HepG2 (cell line): ENCODE measurements around the gene CALN1.

Experiments used
- CBX1 ChIP-seq: IDR thresholded peaks from one replicate; pipeline ENCODE4 v1.6.1; 2016; ENCODE audit warnings: antibody characterized with exemption, low read depth
- EP300 ChIP-seq, 3 experiments: sonication (generic) in 1 of 3; formaldehyde crosslinking in 1 of 3; IDR thresholded peaks; 2 replicates each; pipeline versions ENCODE4 v1.5.1 to v1.6.1; 2011 to 2020; ENCODE audit warnings: low read depth in 2 of 3, low read length in 2 of 3, borderline replicate concordance in 1 of 3, improper control_type of control experiment in 1 of 3, mild to moderate bottlenecking in 1 of 3, missing genetic modification reagents in 1 of 3, moderate library complexity in 1 of 3
- HNRNPH1 ChIP-seq: fragments of 200-400 bp; formaldehyde crosslinking; optimal IDR thresholded peaks from 2 replicates; pipeline ENCODE3; 2017; ENCODE audit warnings: mild to moderate bottlenecking, low read depth, low read length
- JDP2 ChIP-seq: sonication (generic); formaldehyde crosslinking; IDR thresholded peaks from 2 replicates; pipeline ENCODE4 v1.8.1; 2022; ENCODE audit warnings: missing genetic modification reagents, borderline replicate concordance
- MED1 ChIP-seq: sonication (generic); formaldehyde crosslinking; IDR thresholded peaks from 2 replicates; pipeline ENCODE4 v1.4.0; 2020; ENCODE audit warnings: missing genetic modification reagents
- POLR2A ChIP-seq, 2 experiments: IDR thresholded peaks; 2 replicates each; pipeline ENCODE4 v1.6.1; 2011; ENCODE audit warnings: low read depth in 2 of 2, low read length in 2 of 2, mild to moderate bottlenecking in 1 of 2, moderate library complexity in 1 of 2; ENCODE audit not compliant: insufficient read depth in 1 of 2
- POLR2AphosphoS5 ChIP-seq: IDR thresholded peaks from 2 replicates; pipeline ENCODE4 v1.6.1; 2012; ENCODE audit warnings: low read depth, low read length
- SP1 ChIP-seq, 2 experiments: fragments of 450-650 bp in 1 of 2; sonication (generic) in 1 of 2; formaldehyde crosslinking in 1 of 2; IDR thresholded peaks; 2 replicates each; pipeline versions ENCODE4 v1.4.0 to v1.6.1; 2016 to 2020; ENCODE audit warnings: missing genetic modification reagents in 1 of 2
- ZNF251 ChIP-seq: sonication (generic); formaldehyde crosslinking; IDR thresholded peaks from 2 replicates; pipeline ENCODE4 v1.9.0; 2021; ENCODE audit warnings: mild to moderate bottlenecking, missing genetic modification reagents
- ZNF431 ChIP-seq: sonication (generic); formaldehyde crosslinking; IDR thresholded peaks from 2 replicates; pipeline ENCODE4 v1.9.0; 2022; ENCODE audit warnings: missing genetic modification reagents, low read depth, mild to moderate bottlenecking, borderline replicate concordance

DNA sequence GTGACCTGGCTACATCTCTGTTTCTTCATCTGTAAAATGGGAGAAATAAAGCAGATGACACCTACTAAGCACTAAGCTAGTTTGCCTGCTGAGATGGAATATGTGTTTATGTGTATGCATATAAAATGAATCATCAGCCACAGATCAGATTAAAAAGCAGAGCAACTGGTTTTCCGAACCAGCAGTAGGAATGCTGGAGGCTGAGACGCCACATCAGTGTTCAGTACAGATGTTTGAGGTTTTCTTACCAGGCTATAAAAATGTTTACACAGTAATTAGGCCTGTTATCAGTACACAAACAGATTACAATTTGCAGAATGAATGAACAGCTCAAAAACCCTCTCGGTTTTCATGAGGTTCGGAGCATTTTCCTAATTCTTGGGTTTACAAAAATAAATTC lies 85.8 kb downstream of the CALN1 start:
- no peak for TF ChIP-seq EP300 (IDR thresholded peaks at IDR 0.05; ENCODE audit: low read depth in 2 of 2, low read length in 2 of 2)
- TF ChIP-seq EP300 (CRISPR knock-in tag; IDR thresholded peaks at IDR 0.05; ENCODE audit: borderline replicate concordance) = no peak
- TF ChIP-seq HNRNPH1 = no peak
- TF ChIP-seq POLR2AphosphoS5 = no peak
- no peak for TF ChIP-seq SP1 (IDR thresholded peaks at IDR 0.05)
- no peak for TF ChIP-seq SP1 (CRISPR knock-in tag; IDR thresholded peaks at IDR 0.05)
- TF ChIP-seq CBX1 = no peak
- no peak for TF ChIP-seq MED1
- no peak for TF ChIP-seq ZNF431 (CRISPR knock-in tag)
- no peak for TF ChIP-seq ZNF251 (CRISPR knock-in tag)
- TF ChIP-seq POLR2A (IDR thresholded peaks at IDR 0.05; ENCODE audit: insufficient read depth in 1 of 2, low read depth in 2 of 2, low read length in 2 of 2) = no peak
- no peak for TF ChIP-seq JDP2 (CRISPR knock-in tag)
